Neural cell (in vitro differentiated cells): Measurements from ENCODE around the gene CDK7. TPM values are rescaled to one million over a fixed set of nuclear protein-coding genes. Genes with fewer than 3 reads are reported as not detected.
"Not testable (repeated sequence)": the region's sequence is repeated elsewhere in the genome, so short reads cannot be mapped to it uniquely, and the experiment has no call there.

Experiments used
- H2AFZ ChIP-seq: fragments of 200-600, 300-800 bp; sonication (generic), shearing (Covaris generic); 2 replicates; pipeline ENCODE4 v1.6.0; 2014; ENCODE audit warnings: low read depth, mild to moderate bottlenecking, antibody characterized with exemption, low read length, moderate library complexity
- H3F3A ChIP-seq: fragments of 200-600 bp; shearing (Covaris generic); 2 replicates; pipeline ENCODE4 v1.6.1; 2016; ENCODE audit warnings: mild to moderate bottlenecking, moderate library complexity, mixed read lengths, antibody characterized with exemption, low read length; ENCODE audit not compliant: insufficient read depth, poor library complexity, severe bottlenecking
- H3K27ac ChIP-seq: fragments of 200-600, 300-800 bp; sonication (generic), shearing (Covaris generic); 2 replicates; pipeline ENCODE4 v1.5.1; 2014; ENCODE audit warnings: mild to moderate bottlenecking, low read length, moderate library complexity
- H3K27me3 ChIP-seq: fragments of 300-800, 200-600 bp; sonication (generic), shearing (Covaris generic); 2 replicates; pipeline ENCODE4 v1.6.0; 2014; ENCODE audit warnings: mild to moderate bottlenecking, low read depth, low read length, moderate library complexity; ENCODE audit not compliant: insufficient read depth
- H3K36me3 ChIP-seq: fragments of 300-800, 200-600 bp; sonication (generic), shearing (Covaris generic); 2 replicates; pipeline ENCODE4 v1.5.1; 2014; ENCODE audit warnings: mild to moderate bottlenecking, antibody characterized with exemption, low read length, moderate library complexity; ENCODE audit not compliant: insufficient read depth
- H3K4me2 ChIP-seq: fragments of 300-800, 200-600 bp; sonication (generic), shearing (Covaris generic); 2 replicates; pipeline ENCODE4 v1.6.0; 2014; ENCODE audit warnings: mild to moderate bottlenecking, low read length
- H3K4me3 ChIP-seq: fragments of 300-800, 200-600 bp; sonication (generic), shearing (Covaris generic); 2 replicates; pipeline ENCODE4 v1.5.1; 2014; ENCODE audit warnings: mild to moderate bottlenecking, low read length, moderate library complexity
- H3K79me2 ChIP-seq: fragments of 200-600 bp; shearing (Covaris generic); replicated peaks from 2 replicates; pipeline ENCODE4 v1.6.0; 2014; ENCODE audit warnings: mild to moderate bottlenecking, low read length, moderate library complexity; ENCODE audit not compliant: insufficient read depth
- H3K9ac ChIP-seq: fragments of 300-800, 200-600 bp; sonication (generic), shearing (Covaris generic); 2 replicates; pipeline ENCODE4 v1.6.1; 2016; ENCODE audit warnings: mild to moderate bottlenecking, low read length, mixed read lengths
- H3K9me2 ChIP-seq: fragments of 200-600 bp; shearing (Covaris generic); 2 replicates; pipeline ENCODE4 v1.6.1; 2016; ENCODE audit warnings: mild to moderate bottlenecking, low read length, mixed read lengths; ENCODE audit not compliant: insufficient read depth
- H3K9me3 ChIP-seq: fragments of 200-600, 300-800 bp; sonication (generic), shearing (Covaris generic); 2 replicates; pipeline ENCODE4 v1.6.1; 2016; ENCODE audit warnings: mild to moderate bottlenecking, mixed run types, low read length, moderate library complexity, mixed read lengths
- H4K20me1 ChIP-seq: fragments of 200-600 bp; shearing (Covaris generic); 2 replicates; pipeline ENCODE4 v1.6.1; 2016; ENCODE audit warnings: mild to moderate bottlenecking, mixed run types; ENCODE audit not compliant: insufficient read depth
- EP300 ChIP-seq: fragments of 450-650 bp; conservative IDR thresholded peaks from 2 replicates; pipeline ENCODE4 v1.6.1; 2014; ENCODE audit warnings: antibody characterized with exemption, mild to moderate bottlenecking, moderate library complexity; ENCODE audit not compliant: poor library complexity, severe bottlenecking
- EZH2 ChIP-seq: fragments of 200-600, 300-800 bp; shearing (Covaris generic), sonication (generic); IDR thresholded peaks from 2 replicates; pipeline ENCODE4 v1.6.1; 2014; ENCODE audit warnings: antibody characterized with exemption, low read length, borderline replicate concordance, mild to moderate bottlenecking; ENCODE audit not compliant: insufficient read depth, poor library complexity, severe bottlenecking
- MXI1 ChIP-seq: fragments of 450-650 bp; conservative IDR thresholded peaks from 2 replicates; pipeline ENCODE4 v1.6.1; 2014; ENCODE audit warnings: antibody characterized with exemption, mild to moderate bottlenecking; ENCODE audit not compliant: poor library complexity, severe bottlenecking
- POLR2AphosphoS5 ChIP-seq: IDR thresholded peaks from 2 replicates; pipeline ENCODE4 v1.6.1; 2012
- RAD21 ChIP-seq: fragments of 450-650 bp; conservative IDR thresholded peaks from 2 replicates; pipeline ENCODE4 v1.6.1; 2014; ENCODE audit warnings: antibody characterized with exemption, mild to moderate bottlenecking, moderate library complexity
- SMC3 ChIP-seq: fragments of 450-650 bp; conservative IDR thresholded peaks from 2 replicates; pipeline ENCODE4 v1.6.1; 2014; ENCODE audit warnings: antibody characterized with exemption, mild to moderate bottlenecking, moderate library complexity; ENCODE audit not compliant: poor library complexity
- TAF1 ChIP-seq: IDR thresholded peaks from 2 replicates; pipeline ENCODE4 v1.6.1; 2012; ENCODE audit warnings: low read depth
- polyA plus RNA-seq: library from polyadenylated mRNA; depleted of rRNA; stranded (reverse); fragments of >200 nt; gene quantifications from 2 replicates; pipeline ENCODE4 v1.2.3, GENCODE V29; 2014
- TF ChIP-seq, protein P1 (sequence below): fragments of 450-650 bp; IDR thresholded peaks from 2 replicates; pipeline ENCODE4 v1.5.1; 2014; ENCODE audit warnings: antibody characterized with exemption, mild to moderate bottlenecking, moderate library complexity; ENCODE audit not compliant: poor library complexity, severe bottlenecking
- TF ChIP-seq, protein P2 (sequence below): IDR thresholded peaks from 2 replicates; pipeline ENCODE4 v1.6.1; 2012; ENCODE audit warnings: borderline replicate concordance

CDK7 gene
- polyA plus RNA-seq, 1 donor from 2014 or later: 44.2 TPM

DNA sequence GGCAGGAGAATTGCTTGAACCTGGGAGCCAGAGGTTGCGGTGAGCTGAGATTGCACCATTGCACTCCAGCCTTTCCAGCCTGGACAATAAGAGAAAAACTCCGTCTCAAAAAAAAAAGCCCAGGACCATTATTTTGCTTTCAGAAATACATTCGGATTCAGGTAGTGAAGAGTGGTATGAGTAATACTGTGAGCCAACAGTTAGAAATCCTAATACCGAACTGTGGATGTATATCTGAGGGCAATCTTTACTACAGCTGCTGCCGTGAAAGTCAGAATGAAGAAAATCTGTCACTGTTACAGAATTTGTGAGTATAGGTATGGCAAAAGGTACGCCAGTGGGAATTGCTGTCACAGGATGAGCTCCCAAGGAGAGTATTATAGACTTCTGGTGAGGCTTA is 3.4 kb upstream of the CDK7 start:
- H3K4me3 ChIP-seq: no peak overlapping the region
- H3K27ac ChIP-seq: no peak overlapping the region
- no peak overlapping the region for H3K9ac ChIP-seq
- no peaks in the 10 kb centered on the region for H3K9me2 ChIP-seq
- TF ChIP-seq MXI1 (no peak), EP300 (no peak), RAD21 (no peak), TAF1 (no peak), EZH2 (no peak), POLR2AphosphoS5 (no peak), SMC3 (no peak)
- TF ChIP-seq, protein P1, sequence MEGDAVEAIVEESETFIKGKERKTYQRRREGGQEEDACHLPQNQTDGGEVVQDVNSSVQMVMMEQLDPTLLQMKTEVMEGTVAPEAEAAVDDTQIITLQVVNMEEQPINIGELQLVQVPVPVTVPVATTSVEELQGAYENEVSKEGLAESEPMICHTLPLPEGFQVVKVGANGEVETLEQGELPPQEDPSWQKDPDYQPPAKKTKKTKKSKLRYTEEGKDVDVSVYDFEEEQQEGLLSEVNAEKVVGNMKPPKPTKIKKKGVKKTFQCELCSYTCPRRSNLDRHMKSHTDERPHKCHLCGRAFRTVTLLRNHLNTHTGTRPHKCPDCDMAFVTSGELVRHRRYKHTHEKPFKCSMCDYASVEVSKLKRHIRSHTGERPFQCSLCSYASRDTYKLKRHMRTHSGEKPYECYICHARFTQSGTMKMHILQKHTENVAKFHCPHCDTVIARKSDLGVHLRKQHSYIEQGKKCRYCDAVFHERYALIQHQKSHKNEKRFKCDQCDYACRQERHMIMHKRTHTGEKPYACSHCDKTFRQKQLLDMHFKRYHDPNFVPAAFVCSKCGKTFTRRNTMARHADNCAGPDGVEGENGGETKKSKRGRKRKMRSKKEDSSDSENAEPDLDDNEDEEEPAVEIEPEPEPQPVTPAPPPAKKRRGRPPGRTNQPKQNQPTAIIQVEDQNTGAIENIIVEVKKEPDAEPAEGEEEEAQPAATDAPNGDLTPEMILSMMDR: no peak
- TF ChIP-seq, protein P2, sequence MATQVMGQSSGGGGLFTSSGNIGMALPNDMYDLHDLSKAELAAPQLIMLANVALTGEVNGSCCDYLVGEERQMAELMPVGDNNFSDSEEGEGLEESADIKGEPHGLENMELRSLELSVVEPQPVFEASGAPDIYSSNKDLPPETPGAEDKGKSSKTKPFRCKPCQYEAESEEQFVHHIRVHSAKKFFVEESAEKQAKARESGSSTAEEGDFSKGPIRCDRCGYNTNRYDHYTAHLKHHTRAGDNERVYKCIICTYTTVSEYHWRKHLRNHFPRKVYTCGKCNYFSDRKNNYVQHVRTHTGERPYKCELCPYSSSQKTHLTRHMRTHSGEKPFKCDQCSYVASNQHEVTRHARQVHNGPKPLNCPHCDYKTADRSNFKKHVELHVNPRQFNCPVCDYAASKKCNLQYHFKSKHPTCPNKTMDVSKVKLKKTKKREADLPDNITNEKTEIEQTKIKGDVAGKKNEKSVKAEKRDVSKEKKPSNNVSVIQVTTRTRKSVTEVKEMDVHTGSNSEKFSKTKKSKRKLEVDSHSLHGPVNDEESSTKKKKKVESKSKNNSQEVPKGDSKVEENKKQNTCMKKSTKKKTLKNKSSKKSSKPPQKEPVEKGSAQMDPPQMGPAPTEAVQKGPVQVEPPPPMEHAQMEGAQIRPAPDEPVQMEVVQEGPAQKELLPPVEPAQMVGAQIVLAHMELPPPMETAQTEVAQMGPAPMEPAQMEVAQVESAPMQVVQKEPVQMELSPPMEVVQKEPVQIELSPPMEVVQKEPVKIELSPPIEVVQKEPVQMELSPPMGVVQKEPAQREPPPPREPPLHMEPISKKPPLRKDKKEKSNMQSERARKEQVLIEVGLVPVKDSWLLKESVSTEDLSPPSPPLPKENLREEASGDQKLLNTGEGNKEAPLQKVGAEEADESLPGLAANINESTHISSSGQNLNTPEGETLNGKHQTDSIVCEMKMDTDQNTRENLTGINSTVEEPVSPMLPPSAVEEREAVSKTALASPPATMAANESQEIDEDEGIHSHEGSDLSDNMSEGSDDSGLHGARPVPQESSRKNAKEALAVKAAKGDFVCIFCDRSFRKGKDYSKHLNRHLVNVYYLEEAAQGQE: no peak
- no peak overlapping the region for H3K4me2 ChIP-seq
- no peaks in the 10 kb centered on the region for H3K9me3 ChIP-seq
- H4K20me1 ChIP-seq: no peaks in the 10 kb centered on the region
- no peak overlapping the region for H2AFZ ChIP-seq
- H3K79me2 ChIP-seq: peaks cover 13% of the 10 kb centered on the region
- H3K27me3 ChIP-seq: no peaks in the 10 kb centered on the region
- no peaks in the 10 kb centered on the region for H3K36me3 ChIP-seq
- H3F3A ChIP-seq: no peaks in the 10 kb centered on the region

DNA sequence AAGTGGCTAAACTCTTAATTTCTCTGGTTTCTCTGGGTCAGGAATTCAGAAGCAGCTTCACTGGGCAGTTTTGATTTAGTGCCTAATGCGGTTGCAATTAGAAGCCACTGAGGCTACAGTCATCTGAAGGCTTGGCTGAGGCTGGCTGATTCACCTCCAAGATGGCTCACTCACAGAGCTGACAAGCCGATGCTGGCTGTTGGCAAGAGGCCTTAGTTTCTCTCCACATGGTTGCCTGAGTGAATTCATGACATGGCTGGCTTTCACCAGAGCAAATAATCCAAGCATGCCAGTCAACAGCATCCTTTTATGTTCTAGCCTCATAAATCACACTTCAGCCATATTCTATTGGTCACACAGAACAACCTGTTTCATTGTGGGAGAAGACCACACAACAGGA is 2.8 kb upstream of the CDK7 start:
- Histone ChIP-seq H3K9ac (no peak overlapping the region), H3K27ac (no peak overlapping the region), H3K27me3 (no peaks in the 10 kb centered on the region), H2AFZ (no peak overlapping the region), H3K9me2 (no peaks in the 10 kb centered on the region), H3K4me2 (no peak overlapping the region), H3F3A (no peaks in the 10 kb centered on the region), H4K20me1 (no peaks in the 10 kb centered on the region), H3K79me2 (peaks cover 16% of the 10 kb centered on the region), H3K9me3 (no peaks in the 10 kb centered on the region), H3K36me3 (no peaks in the 10 kb centered on the region), H3K4me3 (no peak overlapping the region)
- TF ChIP-seq POLR2AphosphoS5: no peak
- TF ChIP-seq EZH2: no peak
- TF ChIP-seq EP300: no peak
- no peak for TF ChIP-seq MXI1
- TF ChIP-seq, protein P2: no peak
- no peak for TF ChIP-seq SMC3
- TF ChIP-seq, protein P1: no peak
- TF ChIP-seq RAD21: no peak
- TF ChIP-seq TAF1: no peak

DNA sequence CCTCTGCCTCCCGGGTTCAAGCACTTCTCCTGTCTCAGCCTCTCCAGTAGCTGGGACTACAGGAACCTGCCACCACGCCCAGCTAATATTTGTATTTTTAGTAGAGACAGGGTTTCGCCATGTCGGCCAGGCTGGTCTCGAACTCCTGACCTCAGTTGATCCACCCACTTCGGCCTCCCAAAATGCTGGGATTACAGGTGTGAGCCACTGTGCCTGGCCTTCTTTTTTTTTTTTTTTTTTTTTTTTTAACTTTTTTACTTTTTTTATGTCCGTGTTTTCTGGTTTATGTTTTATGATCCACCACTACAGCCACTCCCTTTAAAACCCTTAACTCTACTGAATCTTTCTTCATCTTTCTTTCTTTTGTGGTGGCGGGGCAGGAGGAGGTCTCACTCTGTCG is 2.0 kb downstream of the CDK7 start:
- not testable (repeated sequence) for H3K4me2 ChIP-seq, H3K27me3 ChIP-seq, H2AFZ ChIP-seq, H3K36me3 ChIP-seq, H3F3A ChIP-seq, H4K20me1 ChIP-seq, H3K9ac ChIP-seq, H3K27ac ChIP-seq, H3K9me3 ChIP-seq, H3K9me2 ChIP-seq
- peaks cover 35% of the 10 kb centered on the region for H3K79me2 ChIP-seq
- H3K4me3 ChIP-seq: peak overlapping the region; percentile 14
